Mucosa of stomach (tissue), 1 donor: ENCODE data around the gene UQCRC1.
A peak's percentile ranks its signal among the peaks of the same experiment; 100 is the strongest.
"Not testable (repeated sequence)": the region's sequence is repeated elsewhere in the genome, so short reads cannot be mapped to it uniquely, and the experiment has no call there.

Experiments used
- H3K27me3 ChIP-seq: one replicate; pipeline ENCODE4 v1.7.0; 2013; ENCODE audit warnings: mild to moderate bottlenecking, low read length; ENCODE audit not compliant: control insufficient read depth, insufficient read depth
- H3K36me3 ChIP-seq: one replicate; pipeline ENCODE4 v1.7.0; 2013; ENCODE audit warnings: low read length; ENCODE audit not compliant: control insufficient read depth, insufficient read depth
- H3K4me1 ChIP-seq: one replicate; pipeline ENCODE4 v1.7.0; 2013; ENCODE audit warnings: mild to moderate bottlenecking, low read length; ENCODE audit not compliant: control insufficient read depth, insufficient read depth
- H3K4me3 ChIP-seq: one replicate; pipeline ENCODE4 v1.7.0; 2013; ENCODE audit warnings: low read length
- H3K9ac ChIP-seq: one replicate; pipeline ENCODE4 v1.7.0; 2013; ENCODE audit warnings: mild to moderate bottlenecking, low read length, moderate library complexity
- H3K9me3 ChIP-seq: one replicate; pipeline ENCODE4 v1.7.0; 2013; ENCODE audit warnings: mild to moderate bottlenecking, low read length, moderate library complexity; ENCODE audit not compliant: control insufficient read depth
- donor health status: Pancreatic carcinoma.

UQCRC1 gene

DNA sequence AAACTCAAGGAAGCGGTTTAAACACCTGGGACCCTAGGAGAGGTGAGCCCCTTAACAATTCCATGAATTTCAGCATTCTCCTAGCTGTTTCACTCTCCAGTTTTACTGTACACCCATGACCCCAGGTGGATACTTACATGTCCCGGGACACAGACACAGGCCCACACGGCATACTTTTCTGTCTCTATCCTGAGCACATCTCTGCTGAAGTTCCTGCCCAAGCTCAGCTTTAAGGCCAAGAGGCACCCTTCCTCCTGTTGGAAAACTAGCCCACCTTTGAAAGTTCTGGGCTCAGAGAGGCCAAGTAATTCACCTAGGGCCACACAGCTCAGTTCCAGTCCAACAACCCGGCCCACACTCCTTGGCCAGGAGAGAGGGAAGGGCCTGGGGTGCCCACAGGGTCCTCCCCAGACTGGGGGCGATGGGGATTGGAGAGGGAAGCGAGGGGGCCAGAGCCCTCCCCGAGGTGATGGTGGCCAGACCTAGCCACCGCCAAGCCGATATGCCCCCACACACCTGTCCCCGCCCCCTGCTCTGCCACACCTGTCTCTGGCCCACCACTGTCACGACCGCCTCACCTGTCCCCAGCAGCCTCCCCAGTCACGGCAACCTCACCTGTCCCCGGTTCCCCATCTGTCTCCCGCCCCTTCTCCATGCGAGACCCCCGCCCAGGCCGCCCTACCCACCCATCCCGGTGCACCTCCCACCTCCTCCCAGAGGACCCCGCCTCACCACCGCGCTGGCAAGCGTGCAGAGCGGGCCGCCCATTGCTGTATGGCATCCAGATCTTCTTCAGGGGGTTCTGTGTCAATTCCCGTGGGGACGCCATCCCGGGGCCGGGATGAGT lies 53.3 kb downstream of the UQCRC1 start:
- H3K9ac ChIP-seq, result peak overlapping the region; percentile 57
- H3K9me3 ChIP-seq, result no peaks in the 10 kb centered on the region
- no peaks in the 10 kb centered on the region for H3K27me3 ChIP-seq
- H3K36me3 ChIP-seq, result no peaks in the 10 kb centered on the region
- H3K4me3 ChIP-seq, result no peak overlapping the region
- H3K4me1 ChIP-seq, result peaks cover 37% of the 10 kb centered on the region

DNA sequence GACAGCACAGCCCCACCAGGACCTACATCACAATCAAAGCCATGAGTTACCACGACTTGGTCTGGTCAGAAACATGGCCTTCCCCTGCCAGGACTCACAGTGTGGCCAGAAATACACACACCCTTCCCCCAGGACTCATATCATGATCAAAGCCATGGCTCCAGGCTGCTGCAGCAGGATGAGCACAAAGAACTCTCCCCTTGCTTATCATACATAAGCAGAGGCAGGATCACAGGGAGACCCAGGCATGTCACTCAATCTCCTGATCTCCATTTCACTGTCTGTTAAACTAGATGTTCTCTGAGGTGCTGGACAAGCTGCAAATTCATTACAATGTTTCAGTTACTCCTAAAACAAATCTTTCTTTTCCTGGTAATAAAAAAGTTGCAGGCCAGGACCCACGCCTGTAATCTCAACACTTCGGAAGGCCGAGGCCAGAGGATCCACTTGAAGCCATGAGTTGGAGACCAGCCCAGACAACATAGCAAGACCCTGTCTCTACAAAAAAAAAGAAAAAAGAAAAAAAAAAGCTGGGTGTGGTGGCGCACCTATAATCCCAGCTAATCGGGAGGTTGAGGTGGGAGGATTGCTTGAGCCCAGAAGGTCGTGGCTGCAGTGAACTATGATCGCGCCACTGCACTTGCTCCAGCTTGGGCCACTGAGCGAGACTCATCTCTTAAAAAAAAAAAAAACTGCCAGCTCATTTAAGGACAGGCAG lies 54.1 kb downstream of the UQCRC1 start:
- peaks cover 32% of the 10 kb centered on the region for H3K4me1 ChIP-seq

GRCh38 chr3:48553886-48554845 lies 55.3 kb downstream of the UQCRC1 start:
- H3K36me3 ChIP-seq, result no peaks in the 10 kb centered on the region
- peaks cover 25% of the 10 kb centered on the region for H3K4me1 ChIP-seq

More for the DNA sequence above, 54.1 kb downstream of the UQCRC1 start:
- no peak overlapping the region for H3K9ac ChIP-seq
- H3K27me3 ChIP-seq, result no peaks in the 10 kb centered on the region
- no peaks in the 10 kb centered on the region for H3K36me3 ChIP-seq
- no peaks in the 10 kb centered on the region for H3K9me3 ChIP-seq
- H3K4me3 ChIP-seq, result no peak overlapping the region

GRCh38 chr3:48553361-48553760 lies 56.1 kb downstream of the UQCRC1 start:
- H3K4me3 ChIP-seq, result no peak overlapping the region
- H3K4me1 ChIP-seq, result peaks cover 20% of the 10 kb centered on the region
- H3K9ac ChIP-seq, result no peak overlapping the region
- no peaks in the 10 kb centered on the region for H3K27me3 ChIP-seq
- H3K9me3 ChIP-seq, result no peaks in the 10 kb centered on the region
- no peaks in the 10 kb centered on the region for H3K36me3 ChIP-seq

More at GRCh38 chr3:48553886-48554845, 55.3 kb downstream of the UQCRC1 start:
- Histone ChIP-seq H3K27me3 (no peaks in the 10 kb centered on the region), H3K9ac (no peak overlapping the region), H3K9me3 (no peaks in the 10 kb centered on the region), H3K4me3 (no peak overlapping the region)

GRCh38 chr3:48552111-48552951 lies 57.1 kb downstream of the UQCRC1 start:
- Histone ChIP-seq H3K4me3 (no peak overlapping the region), H3K27me3 (no peaks in the 10 kb centered on the region), H3K9ac (no peak overlapping the region), H3K36me3 (no peaks in the 10 kb centered on the region), H3K9me3 (no peaks in the 10 kb centered on the region), H3K4me1 (peaks cover 12% of the 10 kb centered on the region)

GRCh38 chr3:48551651-48552050 lies 57.8 kb downstream of the UQCRC1 start:
- H3K27me3 ChIP-seq, H3K4me3 ChIP-seq, H3K9me3 ChIP-seq, H3K9ac ChIP-seq, H3K4me1 ChIP-seq, H3K36me3 ChIP-seq: not testable (repeated sequence)
